Spleen (tissue), 11 donors: ENCODE results near the gene EOGT. TPM values are rescaled to one million over a fixed set of nuclear protein-coding genes. Genes with fewer than 3 reads are reported as not detected.

Experiments used
- DNase-seq: peaks from one replicate; pipeline ENCODE4 v3.0.0-alpha.2; 2020
- H3K27ac ChIP-seq, 8 donors: fragments of 200-600 bp; sonication (generic) in 7 of 8; 1 replicate in 4 of 8; 2 replicates in 4 of 8; pipeline versions ENCODE4 v1.5.0 to v1.8.0; 2016 to 2021; ENCODE audit warnings: inconsistent platforms in 4 of 8, mild to moderate bottlenecking in 4 of 8, moderate library complexity in 1 of 8
- H3K27me3 ChIP-seq, 7 donors: fragments of 200-600 bp; sonication (generic) in 6 of 7; replicated peaks in 1 of 7; 1 replicate in 4 of 7; 2 replicates in 3 of 7; pipeline versions ENCODE4 v1.5.0 to v1.8.0; 2016 to 2021; ENCODE audit warnings: inconsistent platforms in 3 of 7, mild to moderate bottlenecking in 1 of 7
- H3K36me3 ChIP-seq, 6 donors: fragments of 200-600 bp; sonication (generic) in 5 of 6; 1 replicate in 4 of 6; 2 replicates in 2 of 6; pipeline versions ENCODE4 v1.5.0 to v1.8.0; 2016 to 2021; ENCODE audit warnings: inconsistent platforms in 2 of 6
- H3K4me1 ChIP-seq, 6 donors: fragments of 200-600 bp; sonication (generic) in 5 of 6; 1 replicate in 3 of 6; 2 replicates in 3 of 6; pipeline versions ENCODE4 v1.5.0 to v1.8.0; 2016 to 2021; ENCODE audit warnings: inconsistent platforms in 3 of 6
- H3K4me3 ChIP-seq, 8 donors: fragments of 200-600 bp; sonication (generic) in 7 of 8; 1 replicate in 4 of 8; 2 replicates in 4 of 8; pipeline versions ENCODE4 v1.5.0 to v1.8.0; 2016 to 2021; ENCODE audit warnings: inconsistent platforms in 4 of 8, mild to moderate bottlenecking in 4 of 8, moderate library complexity in 2 of 8
- H3K9me3 ChIP-seq, 8 donors: fragments of 200-600 bp; sonication (generic) in 7 of 8; 1 replicate in 4 of 8; 2 replicates in 4 of 8; pipeline versions ENCODE4 v1.5.0 to v1.8.0; 2016 to 2021; ENCODE audit warnings: inconsistent platforms in 4 of 8
- POLR2A ChIP-seq, 3 donors: fragments of 450-650 bp; IDR thresholded peaks; one replicate each; pipeline ENCODE4 v1.5.1; 2017; ENCODE audit warnings: antibody characterized with exemption in 3 of 3, mild to moderate bottlenecking in 1 of 3
- POLR2AphosphoS5 ChIP-seq, 3 donors: sonication (generic); formaldehyde crosslinking; IDR thresholded peaks; one replicate each; pipeline ENCODE4 v1.5.1; 2017; ENCODE audit warnings: antibody characterized with exemption in 3 of 3
- WGBS, 5 donors: extraction: QIAGEN DNeasy Blood & Tissue Kit in 3 of 5; methylation state at CpG; one replicate each; pipeline versions ENCODE4 v1.1.5 to v1.1.7; 2013 to 2018; 5-methylcytosine and 5-hydroxymethylcytosine counted together
- intact Hi-C: fragments of 100-400 bp; cut with DNase I; formaldehyde crosslinking; loops from one replicate; pipeline ENCODE4 v1.15.0; 2023; ENCODE audit warnings: low total_unique reads
- polyA plus RNA-seq, 3 donors: library from polyadenylated mRNA; stranded (reverse); fragments of 200-250 nt; gene quantifications; one replicate each; pipeline ENCODE4 v1.2.1, GENCODE V29; 2013
- total RNA-seq, 7 donors: library from RNA; depleted of rRNA in 3 of 7; stranded (reverse); fragments of >200 nt in 3 of 7; fragmentation: NEBNext Ultra II Directional in 4 of 7; extraction: Animal tissue kit (Norgen Biotek cat#: 25700) in 4 of 7; gene quantifications; one replicate each; pipeline versions ENCODE4 v1.1.0 to v1.2.1, GENCODE V29; 2016 to 2021
- TF ChIP-seq, protein P1 (sequence below), 11 experiments: fragments of 200-600 bp in 7 of 11; fragments of 450-650 bp in 4 of 11; sonication (generic) in 4 of 11; IDR thresholded peaks in 8 of 11; conservative IDR thresholded peaks in 3 of 11; 1 replicate in 7 of 11; 2 replicates in 4 of 11; pipeline versions ENCODE4 v1.4.0 to v1.8.0; 2016 to 2021; ENCODE audit warnings: antibody characterized with exemption in 11 of 11, inconsistent platforms in 4 of 11, mild to moderate bottlenecking in 1 of 11
- donor health status: healthy with polysubstance abuse.
- donor health status: DM: no; HTN: no; CAD: no; lungs with moderate emphysema.
- donor health status: DM: no; HTN: no; CAD: no.
- donor health status: Bipolar disorder and iron deficiency.
- donor health status: healthy.
- donor health status: DM: no; HTN: no; CAD: no.
- donor health status: DM: yes; HTN: yes; CAD: no.

Gene EOGT
- total and polyA plus RNA-seq, 10 donors = 9.2 to 30.9 (median 22.5) TPM

DNA sequence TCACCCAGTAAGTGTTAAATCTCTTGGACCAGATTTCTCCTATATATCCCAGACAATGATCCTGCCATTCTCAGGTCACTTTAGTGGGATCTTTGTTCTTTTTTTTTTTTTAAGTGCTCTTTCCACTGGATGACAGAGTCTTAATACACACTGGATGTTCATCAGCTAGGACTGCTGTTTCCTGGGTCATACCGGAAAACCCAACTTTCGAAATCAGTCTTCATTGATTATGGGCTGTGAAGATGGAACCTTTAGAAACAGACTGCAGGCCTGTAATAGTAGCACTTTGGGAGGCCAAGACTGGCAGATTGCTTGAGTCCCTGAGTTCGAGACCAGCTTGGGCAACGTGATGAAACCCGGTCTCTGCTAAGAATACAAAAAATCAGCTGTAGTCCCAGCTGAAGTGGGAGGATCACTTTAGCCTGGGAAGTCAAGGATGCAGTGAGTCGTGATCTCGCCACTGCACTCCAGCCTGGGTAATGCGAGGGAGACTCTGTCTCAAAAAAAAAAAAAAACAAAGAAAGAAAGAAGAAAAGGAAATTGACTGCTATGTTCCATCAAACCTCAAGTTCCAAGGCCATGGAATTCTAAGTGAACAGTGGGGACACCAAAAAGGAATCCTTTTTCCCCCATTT lies 2.3 kb downstream of the EOGT start:
- intact Hi-C loops = no loop called here
- peaks cover 0 to 45% (median 12%) of the 10 kb centered on the region in 6 donors for H3K36me3 ChIP-seq
- H3K27me3 ChIP-seq = no peaks in the 10 kb centered on the region
- H3K4me3 ChIP-seq = no peak overlapping the region
- no peak overlapping the region for H3K27ac ChIP-seq
- DNase-seq = no peak
- no peak for TF ChIP-seq POLR2A (IDR thresholded peaks at IDR 0.05)
- TF ChIP-seq POLR2AphosphoS5 (IDR thresholded peaks at IDR 0.05) = no peak
- TF ChIP-seq, protein P1, sequence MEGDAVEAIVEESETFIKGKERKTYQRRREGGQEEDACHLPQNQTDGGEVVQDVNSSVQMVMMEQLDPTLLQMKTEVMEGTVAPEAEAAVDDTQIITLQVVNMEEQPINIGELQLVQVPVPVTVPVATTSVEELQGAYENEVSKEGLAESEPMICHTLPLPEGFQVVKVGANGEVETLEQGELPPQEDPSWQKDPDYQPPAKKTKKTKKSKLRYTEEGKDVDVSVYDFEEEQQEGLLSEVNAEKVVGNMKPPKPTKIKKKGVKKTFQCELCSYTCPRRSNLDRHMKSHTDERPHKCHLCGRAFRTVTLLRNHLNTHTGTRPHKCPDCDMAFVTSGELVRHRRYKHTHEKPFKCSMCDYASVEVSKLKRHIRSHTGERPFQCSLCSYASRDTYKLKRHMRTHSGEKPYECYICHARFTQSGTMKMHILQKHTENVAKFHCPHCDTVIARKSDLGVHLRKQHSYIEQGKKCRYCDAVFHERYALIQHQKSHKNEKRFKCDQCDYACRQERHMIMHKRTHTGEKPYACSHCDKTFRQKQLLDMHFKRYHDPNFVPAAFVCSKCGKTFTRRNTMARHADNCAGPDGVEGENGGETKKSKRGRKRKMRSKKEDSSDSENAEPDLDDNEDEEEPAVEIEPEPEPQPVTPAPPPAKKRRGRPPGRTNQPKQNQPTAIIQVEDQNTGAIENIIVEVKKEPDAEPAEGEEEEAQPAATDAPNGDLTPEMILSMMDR (IDR thresholded peaks at IDR 0.05 in 8 of 11, conservative IDR thresholded peaks at IDR 0.05 in 3 of 11) = no peak
- peaks cover 7 to 30% (median 22%) of the 10 kb centered on the region in 6 donors for H3K4me1 ChIP-seq
- WGBS, 5 donors = 91 to 97% (median 96%) methylated on average over 8 of the region's 8 CpGs
- H3K9me3 ChIP-seq = no peaks in the 10 kb centered on the region

DNA sequence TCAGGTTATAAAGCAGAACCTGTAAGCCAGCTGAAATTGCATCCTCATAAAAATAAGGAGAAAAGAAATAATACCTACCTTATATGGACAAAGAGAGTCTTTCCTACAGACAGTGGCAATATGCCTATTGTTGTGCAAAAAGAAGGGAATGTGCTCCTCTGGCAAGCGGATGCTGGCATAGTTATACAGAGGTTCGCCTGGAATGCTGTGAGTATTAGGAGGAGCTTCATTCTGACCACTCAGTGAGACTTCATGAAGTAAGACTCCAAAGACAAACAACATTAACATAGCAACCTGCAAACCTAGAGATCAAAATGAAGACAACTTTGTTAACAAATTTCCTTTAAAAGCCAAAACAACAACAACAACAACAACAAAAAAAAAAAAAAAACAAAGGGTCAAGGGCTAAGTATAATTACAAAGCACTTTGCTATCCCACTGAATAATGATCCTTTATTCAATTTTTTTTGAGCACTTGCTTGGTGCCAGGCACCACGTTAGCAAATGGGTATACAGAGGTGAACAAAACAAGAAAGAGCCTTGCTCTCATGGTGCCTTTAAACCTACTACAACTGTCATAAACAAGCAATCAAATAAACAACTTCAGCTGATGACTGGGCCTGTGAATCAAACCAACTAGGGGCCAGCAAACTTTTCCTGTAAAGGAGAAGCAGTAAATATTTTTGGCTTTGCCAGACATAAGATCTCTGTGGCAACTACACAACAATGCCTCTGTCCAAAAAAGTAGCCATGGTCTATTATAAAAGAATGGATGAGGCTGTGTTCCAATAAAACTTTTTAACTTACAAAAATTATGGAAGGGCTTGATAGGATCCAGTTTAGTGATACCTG lies 3.7 kb downstream of the EOGT start:
- Histone ChIP-seq H3K9me3 (no peaks in the 10 kb centered on the region), H3K4me1 (peaks cover 7 to 30% (median 22%) of the 10 kb centered on the region in 6 donors), H3K4me3 (no peak overlapping the region), H3K36me3 (peaks cover 0 to 59% (median 15%) of the 10 kb centered on the region in 6 donors), H3K27me3 (no peaks in the 10 kb centered on the region), H3K27ac (no peak overlapping the region)
- DNase-seq = no peak
- 83 to 93% (median 92%) methylated on average over 3 of the region's 3 CpGs for WGBS, 5 donors
- TF ChIP-seq POLR2A (IDR thresholded peaks at IDR 0.05) (no peak), POLR2AphosphoS5 (IDR thresholded peaks at IDR 0.05) (no peak)
- TF ChIP-seq, protein P1 (IDR thresholded peaks at IDR 0.05 in 8 of 11, conservative IDR thresholded peaks at IDR 0.05 in 3 of 11) = no peak
- intact Hi-C loops = no loop called here

DNA sequence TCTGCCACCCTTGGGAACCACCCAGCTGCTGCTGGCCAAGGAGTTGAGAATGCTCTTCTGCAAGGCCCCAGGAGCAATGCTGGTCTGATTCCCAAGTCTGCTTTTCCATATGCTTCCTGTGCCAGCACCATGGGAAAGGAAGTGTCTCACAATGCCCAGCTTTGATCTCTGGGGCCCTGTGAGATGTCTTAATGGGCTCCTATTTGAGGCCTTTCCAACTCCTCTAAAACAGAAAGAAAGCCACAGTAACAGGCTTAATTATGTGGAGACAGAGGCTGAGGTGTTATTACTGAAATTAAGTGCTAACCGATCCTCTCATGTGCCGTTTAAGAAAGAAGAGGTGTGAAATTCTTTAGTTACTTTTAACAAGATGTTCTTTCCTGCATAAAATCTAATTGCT lies 4.5 kb downstream of the EOGT start:
- H3K27ac ChIP-seq = no peak overlapping the region
- no peak for TF ChIP-seq POLR2AphosphoS5 (IDR thresholded peaks at IDR 0.05)
- TF ChIP-seq POLR2A (IDR thresholded peaks at IDR 0.05) = no peak
- TF ChIP-seq, protein P1 (IDR thresholded peaks at IDR 0.05 in 8 of 11, conservative IDR thresholded peaks at IDR 0.05 in 3 of 11) = no peak
- peaks cover 0 to 67% (median 19%) of the 10 kb centered on the region in 6 donors for H3K36me3 ChIP-seq
- H3K4me1 ChIP-seq = peaks cover 2 to 22% (median 15%) of the 10 kb centered on the region in 6 donors
- H3K4me3 ChIP-seq = no peak overlapping the region
- H3K27me3 ChIP-seq = no peaks in the 10 kb centered on the region
- no peaks in the 10 kb centered on the region for H3K9me3 ChIP-seq
- intact Hi-C loops = no loop called here
- DNase-seq = no peak
- WGBS, 5 donors = 71 to 84% (median 79%) methylated on average over 2 of the region's 2 CpGs
